Right lobe of liver (tissue), 6 donors: ENCODE results near the gene PSMA5. TPM values are rescaled to one million over a fixed set of nuclear protein-coding genes. Genes with fewer than 3 reads are reported as not detected.

Source experiments
- ATAC-seq, 4 donors: fragments of 200-7000 bp; cut with Tn5 transposase; one replicate each; pipeline ENCODE4 v1.9.1; 2020; ENCODE audit warnings: mild to moderate bottlenecking in 4 of 4, moderate library complexity in 4 of 4
- DNase-seq, 3 donors: peaks; one replicate each; pipeline ENCODE4 v3.0.0-alpha.2; 2020
- H3K27ac ChIP-seq, 3 donors: fragments of 200-600 bp; one replicate each; pipeline ENCODE4 v1.8.0; 2022
- H3K27me3 ChIP-seq, 2 donors: fragments of 200-600 bp; one replicate each; pipeline ENCODE4 v1.8.0; 2022
- H3K36me3 ChIP-seq, 4 donors: fragments of 200-600 bp; sonication (generic) in 1 of 4; one replicate each; pipeline versions ENCODE4 v1.5.1 to v1.8.0; 2017 to 2022; ENCODE audit warnings: control low read depth in 1 of 4
- H3K4me1 ChIP-seq, 4 donors: fragments of 200-600 bp; sonication (generic) in 1 of 4; one replicate each; pipeline versions ENCODE4 v1.5.1 to v1.8.0; 2017 to 2022; ENCODE audit warnings: control low read depth in 1 of 4
- H3K4me3 ChIP-seq, 3 donors: fragments of 200-600 bp; one replicate each; pipeline ENCODE4 v1.8.0; 2022
- H3K9me3 ChIP-seq, 4 donors: fragments of 200-600 bp; sonication (generic) in 1 of 4; one replicate each; pipeline versions ENCODE4 v1.5.1 to v1.8.0; 2017 to 2022; ENCODE audit warnings: control low read depth in 1 of 4
- POLR2A ChIP-seq: fragments of 450-650 bp; IDR thresholded peaks from one replicate; pipeline ENCODE4 v1.6.1; 2017; ENCODE audit warnings: antibody characterized with exemption, mild to moderate bottlenecking
- WGBS: methylation state at CpG from one replicate; pipeline ENCODE4 v1.1.6; 2018; ENCODE audit warnings: low coverage, low lambda C conversion rate; ENCODE audit not compliant: insufficient coverage; ENCODE audit errors: missing lambda C conversion rate; 5-methylcytosine and 5-hydroxymethylcytosine counted together
- intact Hi-C, 2 donors: fragments of 100-400 bp; cut with DNase I; formaldehyde crosslinking; loops; one replicate each; pipeline versions ENCODE4 v1.11.2 to v1.14.1; 2022
- total RNA-seq, 6 experiments: library from RNA; depleted of rRNA in 2 of 6; stranded (reverse); fragments of >200 nt in 2 of 6; fragmentation: NEBNext Ultra II Directional in 3 of 6; extraction: Animal tissue kit (Norgen Biotek cat#: 25700) in 3 of 6; gene quantifications; one replicate each; pipeline versions ENCODE4 v1.1.0 to v1.2.4, GENCODE V29; 2016 to 2023
- TF ChIP-seq, protein P1 (sequence below), 4 donors: fragments of 200-600 bp in 3 of 4; fragments of 450-650 bp in 1 of 4; IDR thresholded peaks; one replicate each; pipeline versions ENCODE4 v1.5.1 to v1.8.0; 2016 to 2022; ENCODE audit warnings: antibody characterized with exemption in 4 of 4, mild to moderate bottlenecking in 2 of 4
- donor health status: DM: no; HTN: yes; CAD: no.
- donor health status: DM: no; HTN: no; CAD: no.
- donor health status: DM: no; HTN: no; CAD: no.
- donor health status: DM: no; HTN: yes; CAD: no.
- donor health status: DM: no; HTN: yes; CAD: no.

The PSMA5 gene
- total RNA-seq, 6 experiments from 2014 or later: 38.8 to 83.5 (median 61.1) TPM

DNA sequence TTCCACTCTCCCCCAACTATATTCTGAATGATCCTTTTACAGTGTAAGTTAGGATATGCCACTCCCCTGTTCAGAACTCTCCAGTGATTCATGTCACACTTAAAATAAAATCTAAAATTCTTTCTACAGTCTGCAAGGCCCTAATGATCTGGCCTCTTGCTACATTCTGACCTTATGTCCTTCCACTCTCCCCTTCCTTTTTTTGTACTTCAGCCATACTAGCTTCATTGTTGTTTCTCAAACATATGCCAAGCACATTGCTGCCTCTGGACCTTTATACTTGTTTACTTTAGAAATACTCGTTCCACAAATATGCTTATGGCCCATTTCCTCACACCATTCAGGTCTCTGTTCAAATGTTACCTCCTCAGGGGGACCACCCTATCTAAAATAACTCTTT lies 14.8 kb upstream of the PSMA5 start:
- H3K27ac ChIP-seq: no peak overlapping the region
- intact Hi-C loops: no loop called here
- no peak for TF ChIP-seq POLR2A
- TF ChIP-seq, protein P1, sequence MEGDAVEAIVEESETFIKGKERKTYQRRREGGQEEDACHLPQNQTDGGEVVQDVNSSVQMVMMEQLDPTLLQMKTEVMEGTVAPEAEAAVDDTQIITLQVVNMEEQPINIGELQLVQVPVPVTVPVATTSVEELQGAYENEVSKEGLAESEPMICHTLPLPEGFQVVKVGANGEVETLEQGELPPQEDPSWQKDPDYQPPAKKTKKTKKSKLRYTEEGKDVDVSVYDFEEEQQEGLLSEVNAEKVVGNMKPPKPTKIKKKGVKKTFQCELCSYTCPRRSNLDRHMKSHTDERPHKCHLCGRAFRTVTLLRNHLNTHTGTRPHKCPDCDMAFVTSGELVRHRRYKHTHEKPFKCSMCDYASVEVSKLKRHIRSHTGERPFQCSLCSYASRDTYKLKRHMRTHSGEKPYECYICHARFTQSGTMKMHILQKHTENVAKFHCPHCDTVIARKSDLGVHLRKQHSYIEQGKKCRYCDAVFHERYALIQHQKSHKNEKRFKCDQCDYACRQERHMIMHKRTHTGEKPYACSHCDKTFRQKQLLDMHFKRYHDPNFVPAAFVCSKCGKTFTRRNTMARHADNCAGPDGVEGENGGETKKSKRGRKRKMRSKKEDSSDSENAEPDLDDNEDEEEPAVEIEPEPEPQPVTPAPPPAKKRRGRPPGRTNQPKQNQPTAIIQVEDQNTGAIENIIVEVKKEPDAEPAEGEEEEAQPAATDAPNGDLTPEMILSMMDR (IDR thresholded peaks at IDR 0.05): no peak
- 13% methylated on average over 1 of the region's 1 CpG for WGBS
- H3K36me3 ChIP-seq: no peaks in the 10 kb centered on the region
- no peaks in the 10 kb centered on the region for H3K27me3 ChIP-seq
- peak in 1 of 4 donors; percentile 30 for ATAC-seq
- no peak for DNase-seq
- H3K9me3 ChIP-seq: no peaks in the 10 kb centered on the region
- no peak overlapping the region for H3K4me3 ChIP-seq
- H3K4me1 ChIP-seq: no peaks in the 10 kb centered on the region

DNA sequence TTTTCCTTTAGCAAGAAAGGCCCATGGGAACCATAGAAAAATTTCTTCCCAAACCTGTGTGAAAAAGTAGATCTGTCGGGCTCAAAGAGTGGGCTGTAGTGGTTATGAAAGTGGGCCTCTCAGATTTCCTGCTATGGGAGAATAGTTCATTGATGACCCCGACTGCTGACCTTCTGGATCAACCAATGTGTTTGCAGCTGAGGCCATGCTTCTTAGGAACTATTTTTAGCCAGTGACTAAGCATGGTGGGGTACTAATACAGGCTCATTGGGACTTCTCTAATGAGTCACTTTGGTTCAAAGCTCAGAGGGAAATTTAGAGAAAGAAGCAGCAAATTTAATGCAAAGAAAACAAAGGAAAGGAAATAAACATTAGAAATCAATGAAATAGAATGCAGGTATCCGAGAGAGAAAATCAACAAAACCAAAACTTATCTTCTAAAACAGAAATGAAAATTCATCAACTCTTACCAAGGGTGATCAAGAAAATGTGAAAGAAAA lies 12.6 kb upstream of the PSMA5 start:
- H3K27ac ChIP-seq: no peak overlapping the region
- H3K27me3 ChIP-seq: no peaks in the 10 kb centered on the region
- ATAC-seq (peak in 1 of 4 donors; percentile 69), DNase-seq (no peak)
- H3K9me3 ChIP-seq: no peaks in the 10 kb centered on the region
- no peaks in the 10 kb centered on the region for H3K4me1 ChIP-seq
- no peaks in the 10 kb centered on the region for H3K36me3 ChIP-seq
- H3K4me3 ChIP-seq: no peak overlapping the region
- TF ChIP-seq, protein P1 (IDR thresholded peaks at IDR 0.05): no peak
- no peak for TF ChIP-seq POLR2A
- intact Hi-C loops: no loop called here
- WGBS: 65% methylated on average over 3 of the region's 3 CpGs

DNA sequence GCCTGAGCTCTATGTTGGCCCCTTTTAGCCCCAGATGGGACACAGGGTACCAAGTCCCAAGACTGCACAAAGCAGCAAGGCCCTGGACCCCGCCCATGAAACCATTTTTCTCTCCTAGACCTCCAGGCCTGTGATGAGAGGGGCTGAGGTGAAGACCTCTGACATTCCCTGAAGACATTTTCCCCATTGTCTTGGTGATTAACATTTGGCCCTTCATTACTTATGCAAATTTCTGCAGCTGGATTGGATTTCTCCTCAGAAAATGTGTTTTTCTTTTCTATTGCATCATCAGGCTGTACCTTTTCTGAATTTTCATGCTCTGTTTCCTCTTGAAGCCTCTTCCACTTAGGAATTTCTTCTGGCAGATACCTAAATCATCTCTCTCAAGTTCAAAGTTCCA lies 8.2 kb upstream of the PSMA5 start:
- no peaks in the 10 kb centered on the region for H3K4me1 ChIP-seq
- no peak overlapping the region for H3K4me3 ChIP-seq
- DNase-seq (no peak), ATAC-seq (no peak)
- no peaks in the 10 kb centered on the region for H3K9me3 ChIP-seq
- intact Hi-C loops: no loop called here
- no CpG with 5 or more reads among the region's 1 CpG for WGBS
- no peak for TF ChIP-seq POLR2A
- TF ChIP-seq, protein P1 (IDR thresholded peaks at IDR 0.05): no peak
- no peaks in the 10 kb centered on the region for H3K36me3 ChIP-seq
- no peaks in the 10 kb centered on the region for H3K27me3 ChIP-seq
- H3K27ac ChIP-seq: no peak overlapping the region

DNA sequence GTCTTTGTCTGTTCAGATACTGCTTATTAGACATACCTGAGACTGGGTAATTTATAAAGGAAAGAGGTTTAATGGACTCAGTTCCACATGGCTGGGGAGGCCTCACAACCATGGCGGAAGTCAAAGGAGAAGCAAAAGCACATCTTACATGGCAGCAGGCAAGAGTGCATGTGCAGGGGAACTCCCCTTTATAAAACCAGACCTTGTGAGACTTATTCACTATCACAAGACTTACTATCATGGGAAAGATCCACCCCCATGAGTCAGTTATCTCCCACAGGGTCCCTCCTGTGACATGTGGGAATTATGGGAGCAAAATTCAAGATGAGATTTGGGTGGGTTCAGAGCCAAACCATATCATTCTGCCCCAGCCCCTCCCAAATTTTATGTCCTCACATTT lies 7.1 kb upstream of the PSMA5 start:
- Histone ChIP-seq H3K27me3 (no peaks in the 10 kb centered on the region), H3K4me3 (no peak overlapping the region), H3K4me1 (no peaks in the 10 kb centered on the region), H3K9me3 (no peaks in the 10 kb centered on the region), H3K36me3 (no peaks in the 10 kb centered on the region), H3K27ac (no peak overlapping the region)
- ATAC-seq (no peak), DNase-seq (no peak)
- TF ChIP-seq POLR2A: no peak
- TF ChIP-seq, protein P1 (IDR thresholded peaks at IDR 0.05): no peak
- WGBS: 100% methylated on average over 1 of the region's 1 CpG
- intact Hi-C loops: no loop called here

DNA sequence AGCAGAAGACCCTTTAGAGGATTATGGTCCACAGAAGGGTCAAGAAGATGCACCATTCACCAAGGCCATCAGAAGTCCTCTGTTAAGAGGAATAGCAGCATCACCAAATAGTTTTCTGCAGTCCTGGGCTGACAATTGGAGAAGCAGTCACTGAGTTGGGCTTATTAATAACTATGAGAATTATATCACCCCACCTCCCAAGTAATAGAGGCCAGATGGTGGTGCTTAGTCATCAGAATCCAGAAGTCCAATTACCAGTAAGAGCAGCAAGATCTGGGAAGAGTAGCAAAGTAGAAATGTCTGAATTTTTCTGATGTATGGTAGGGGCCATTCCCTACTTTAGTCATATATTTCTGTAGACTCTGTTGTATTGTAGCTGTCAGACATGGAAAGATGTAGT lies 6.1 kb upstream of the PSMA5 start:
- no peaks in the 10 kb centered on the region for H3K9me3 ChIP-seq
- no peaks in the 10 kb centered on the region for H3K27me3 ChIP-seq
- DNase-seq (no peak), ATAC-seq (no peak)
- H3K4me3 ChIP-seq: no peak overlapping the region
- peaks cover 0 to 4% (median 0%) of the 10 kb centered on the region in 4 donors for H3K4me1 ChIP-seq
- no peak overlapping the region for H3K27ac ChIP-seq
- no peak for TF ChIP-seq POLR2A
- TF ChIP-seq, protein P1 (IDR thresholded peaks at IDR 0.05): no peak
- intact Hi-C loops: no loop called here
- H3K36me3 ChIP-seq: no peaks in the 10 kb centered on the region
